HL-60 (cell line): ENCODE data around the gene SIN3A.

Experiments
- GABPA ChIP-seq: IDR thresholded peaks from 2 replicates; pipeline ENCODE4 v1.6.1; 2012; ENCODE audit warnings: low read depth
- POLR2AphosphoS5 ChIP-seq: IDR thresholded peaks from 2 replicates; pipeline ENCODE4 v1.6.1; 2012; ENCODE audit warnings: low read depth
- TF ChIP-seq, protein P1 (sequence below): IDR thresholded peaks from one replicate; pipeline ENCODE4 v1.5.1; 2011; ENCODE audit warnings: low read length, control low read depth, inconsistent platforms; ENCODE audit not compliant: insufficient read depth
- TF ChIP-seq, protein P2 (sequence below): IDR thresholded peaks from 2 replicates; pipeline ENCODE4 v1.6.1; 2012; ENCODE audit warnings: low read depth; ENCODE audit not compliant: insufficient replicate concordance

DNA sequence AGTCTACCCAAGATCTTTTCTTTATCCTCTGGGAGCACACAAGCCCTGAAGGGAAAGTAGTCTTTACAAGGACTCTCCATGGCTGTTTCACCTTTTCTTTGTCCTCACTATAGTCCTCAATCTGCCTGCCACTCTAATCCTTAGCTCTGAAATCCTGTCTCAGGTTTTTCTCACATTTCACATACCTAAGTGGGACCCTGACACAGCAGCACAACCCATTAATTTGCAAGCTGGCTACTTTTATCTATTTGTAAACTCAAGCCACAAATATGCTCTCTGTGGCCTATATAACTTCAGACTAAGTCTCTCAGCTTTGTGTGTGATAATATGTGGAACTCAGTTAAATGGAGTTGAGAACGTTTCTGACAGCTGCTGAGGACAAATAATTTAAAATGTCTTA lies 19.8 kb downstream of the SIN3A start:
- TF ChIP-seq, protein P1, sequence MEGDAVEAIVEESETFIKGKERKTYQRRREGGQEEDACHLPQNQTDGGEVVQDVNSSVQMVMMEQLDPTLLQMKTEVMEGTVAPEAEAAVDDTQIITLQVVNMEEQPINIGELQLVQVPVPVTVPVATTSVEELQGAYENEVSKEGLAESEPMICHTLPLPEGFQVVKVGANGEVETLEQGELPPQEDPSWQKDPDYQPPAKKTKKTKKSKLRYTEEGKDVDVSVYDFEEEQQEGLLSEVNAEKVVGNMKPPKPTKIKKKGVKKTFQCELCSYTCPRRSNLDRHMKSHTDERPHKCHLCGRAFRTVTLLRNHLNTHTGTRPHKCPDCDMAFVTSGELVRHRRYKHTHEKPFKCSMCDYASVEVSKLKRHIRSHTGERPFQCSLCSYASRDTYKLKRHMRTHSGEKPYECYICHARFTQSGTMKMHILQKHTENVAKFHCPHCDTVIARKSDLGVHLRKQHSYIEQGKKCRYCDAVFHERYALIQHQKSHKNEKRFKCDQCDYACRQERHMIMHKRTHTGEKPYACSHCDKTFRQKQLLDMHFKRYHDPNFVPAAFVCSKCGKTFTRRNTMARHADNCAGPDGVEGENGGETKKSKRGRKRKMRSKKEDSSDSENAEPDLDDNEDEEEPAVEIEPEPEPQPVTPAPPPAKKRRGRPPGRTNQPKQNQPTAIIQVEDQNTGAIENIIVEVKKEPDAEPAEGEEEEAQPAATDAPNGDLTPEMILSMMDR, result no peak
- TF ChIP-seq POLR2AphosphoS5 (no peak), GABPA (no peak)
- TF ChIP-seq, protein P2, sequence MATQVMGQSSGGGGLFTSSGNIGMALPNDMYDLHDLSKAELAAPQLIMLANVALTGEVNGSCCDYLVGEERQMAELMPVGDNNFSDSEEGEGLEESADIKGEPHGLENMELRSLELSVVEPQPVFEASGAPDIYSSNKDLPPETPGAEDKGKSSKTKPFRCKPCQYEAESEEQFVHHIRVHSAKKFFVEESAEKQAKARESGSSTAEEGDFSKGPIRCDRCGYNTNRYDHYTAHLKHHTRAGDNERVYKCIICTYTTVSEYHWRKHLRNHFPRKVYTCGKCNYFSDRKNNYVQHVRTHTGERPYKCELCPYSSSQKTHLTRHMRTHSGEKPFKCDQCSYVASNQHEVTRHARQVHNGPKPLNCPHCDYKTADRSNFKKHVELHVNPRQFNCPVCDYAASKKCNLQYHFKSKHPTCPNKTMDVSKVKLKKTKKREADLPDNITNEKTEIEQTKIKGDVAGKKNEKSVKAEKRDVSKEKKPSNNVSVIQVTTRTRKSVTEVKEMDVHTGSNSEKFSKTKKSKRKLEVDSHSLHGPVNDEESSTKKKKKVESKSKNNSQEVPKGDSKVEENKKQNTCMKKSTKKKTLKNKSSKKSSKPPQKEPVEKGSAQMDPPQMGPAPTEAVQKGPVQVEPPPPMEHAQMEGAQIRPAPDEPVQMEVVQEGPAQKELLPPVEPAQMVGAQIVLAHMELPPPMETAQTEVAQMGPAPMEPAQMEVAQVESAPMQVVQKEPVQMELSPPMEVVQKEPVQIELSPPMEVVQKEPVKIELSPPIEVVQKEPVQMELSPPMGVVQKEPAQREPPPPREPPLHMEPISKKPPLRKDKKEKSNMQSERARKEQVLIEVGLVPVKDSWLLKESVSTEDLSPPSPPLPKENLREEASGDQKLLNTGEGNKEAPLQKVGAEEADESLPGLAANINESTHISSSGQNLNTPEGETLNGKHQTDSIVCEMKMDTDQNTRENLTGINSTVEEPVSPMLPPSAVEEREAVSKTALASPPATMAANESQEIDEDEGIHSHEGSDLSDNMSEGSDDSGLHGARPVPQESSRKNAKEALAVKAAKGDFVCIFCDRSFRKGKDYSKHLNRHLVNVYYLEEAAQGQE, result no peak
